Osteoblast (primary cell): ENCODE data around the gene ABCF2. TPM values are rescaled to one million over a fixed set of nuclear protein-coding genes. Genes with fewer than 3 reads are reported as not detected.

Experiments used
- DNase-seq: peaks from one replicate; pipeline ENCODE4 v3.0.0; 2011; ENCODE audit warnings: low spot score, mixed read lengths; ENCODE audit not compliant: insufficient read length; ENCODE audit errors: missing footprints
- H2AFZ ChIP-seq: 2 replicates; pipeline ENCODE4 v1.6.0; 2011; ENCODE audit warnings: mild to moderate bottlenecking, low read length
- H3K27ac ChIP-seq: 2 replicates; pipeline ENCODE4 v1.5.1; 2011; ENCODE audit warnings: mild to moderate bottlenecking, low read depth, low read length, moderate library complexity
- H3K27me3 ChIP-seq: 2 replicates; pipeline ENCODE4 v1.6.0; 2012; ENCODE audit warnings: mild to moderate bottlenecking, control low read depth, inconsistent platforms, low read length, moderate library complexity; ENCODE audit not compliant: insufficient read depth
- H3K36me3 ChIP-seq: 2 replicates; pipeline ENCODE4 v1.5.1; 2011; ENCODE audit warnings: mild to moderate bottlenecking, low read length, control low read depth, moderate library complexity; ENCODE audit not compliant: insufficient read depth
- H3K4me1 ChIP-seq: 2 replicates; pipeline ENCODE4 v1.5.1; 2011; ENCODE audit warnings: mild to moderate bottlenecking, low read length, control low read depth, moderate library complexity; ENCODE audit not compliant: insufficient read depth
- H3K4me2 ChIP-seq: 2 replicates; pipeline ENCODE4 v1.6.0; 2011; ENCODE audit warnings: mild to moderate bottlenecking, low read length; ENCODE audit not compliant: insufficient read depth
- H3K4me3 ChIP-seq: fragments of 200-600 bp; sonication (generic); 3 replicates; pipeline ENCODE4 v1.5.1; 2012; ENCODE audit warnings: mild to moderate bottlenecking, low read length, inconsistent platforms; ENCODE audit not compliant: insufficient read depth
- H3K79me2 ChIP-seq: 2 replicates; pipeline ENCODE4 v1.6.0; 2012; ENCODE audit warnings: mild to moderate bottlenecking, low read length, control low read depth, inconsistent platforms; ENCODE audit not compliant: insufficient read depth
- H3K9me3 ChIP-seq: 2 replicates; pipeline ENCODE4 v1.5.1; 2011; ENCODE audit warnings: low read depth, low read length, control low read depth
- H4K20me1 ChIP-seq: 2 replicates; pipeline ENCODE4 v1.6.0; 2012; ENCODE audit warnings: mild to moderate bottlenecking, low read length, control low read depth; ENCODE audit not compliant: insufficient read depth
- total RNA-seq: library from RNA; depleted of rRNA; stranded (reverse); fragments of >200 nt; gene quantifications from 2 replicates; pipeline ENCODE4 v1.2.3, GENCODE V29; 2012
- TF ChIP-seq, protein P1 (sequence below): IDR thresholded peaks from 2 replicates; pipeline ENCODE4 v1.5.1; 2011; ENCODE audit warnings: mild to moderate bottlenecking, low read depth, low read length, moderate library complexity; ENCODE audit errors: extremely low read depth

Gene ABCF2
- total RNA-seq, 1 donor, result 65.9 TPM

DNA sequence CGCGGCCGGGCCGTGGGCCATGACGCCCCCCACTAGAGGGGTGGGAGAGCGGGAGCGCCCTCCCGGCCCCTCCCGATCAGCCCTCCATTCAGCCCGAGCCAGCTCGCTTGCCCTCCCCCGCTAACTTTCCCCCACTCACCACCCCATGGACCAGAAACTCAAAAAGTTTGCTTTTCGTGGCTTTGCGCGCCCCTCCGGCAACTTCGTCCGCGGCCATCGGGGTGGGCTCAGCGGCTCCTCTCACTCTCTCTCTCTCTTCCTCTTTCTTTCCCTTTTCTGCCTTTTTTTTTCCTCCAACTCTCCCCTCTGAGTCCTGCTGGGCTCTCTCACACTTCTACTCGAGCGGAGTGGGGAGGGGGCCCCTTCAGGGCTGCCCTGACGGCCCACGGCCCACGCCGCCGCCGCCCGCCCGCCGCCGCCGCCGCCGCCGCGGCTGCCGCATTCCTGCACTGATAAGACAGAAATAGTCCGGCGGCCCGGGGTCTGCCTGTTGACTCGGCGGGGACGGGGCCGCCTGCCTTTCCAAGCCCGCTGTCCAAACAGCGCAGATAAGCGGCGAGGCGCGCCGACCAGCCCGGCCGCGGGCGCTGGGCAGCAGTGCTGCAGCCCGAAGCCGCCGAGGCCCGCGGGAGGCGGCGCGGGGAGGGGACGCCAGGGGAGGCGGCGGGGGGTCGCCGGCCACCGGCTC is 21.5 kb upstream of the ABCF2 start, which contains the start of gene SMARCD3:
Gene SMARCD3, minus strand, starts transcription at position 349 of the 688 bp plus-strand sequence. Its CDS starts 132 bp downstream, at position 217.
- Histone ChIP-seq H3K4me1 (peaks cover 53% of the 10 kb centered on the region), H3K27me3 (no peaks in the 10 kb centered on the region), H3K79me2 (peaks cover 10% of the 10 kb centered on the region), H3K36me3 (no peaks in the 10 kb centered on the region), H3K4me3 (peak within 1 kb of the TSS; percentile 87), H3K27ac (peak within 1 kb of the TSS; percentile 72), H3K4me2 (peak within 1 kb of the TSS; percentile 85), H3K9me3 (no peaks in the 10 kb centered on the region), H4K20me1 (peaks cover 21% of the 10 kb centered on the region), H2AFZ (peak within 1 kb of the TSS; percentile 86)
- TF ChIP-seq, protein P1, sequence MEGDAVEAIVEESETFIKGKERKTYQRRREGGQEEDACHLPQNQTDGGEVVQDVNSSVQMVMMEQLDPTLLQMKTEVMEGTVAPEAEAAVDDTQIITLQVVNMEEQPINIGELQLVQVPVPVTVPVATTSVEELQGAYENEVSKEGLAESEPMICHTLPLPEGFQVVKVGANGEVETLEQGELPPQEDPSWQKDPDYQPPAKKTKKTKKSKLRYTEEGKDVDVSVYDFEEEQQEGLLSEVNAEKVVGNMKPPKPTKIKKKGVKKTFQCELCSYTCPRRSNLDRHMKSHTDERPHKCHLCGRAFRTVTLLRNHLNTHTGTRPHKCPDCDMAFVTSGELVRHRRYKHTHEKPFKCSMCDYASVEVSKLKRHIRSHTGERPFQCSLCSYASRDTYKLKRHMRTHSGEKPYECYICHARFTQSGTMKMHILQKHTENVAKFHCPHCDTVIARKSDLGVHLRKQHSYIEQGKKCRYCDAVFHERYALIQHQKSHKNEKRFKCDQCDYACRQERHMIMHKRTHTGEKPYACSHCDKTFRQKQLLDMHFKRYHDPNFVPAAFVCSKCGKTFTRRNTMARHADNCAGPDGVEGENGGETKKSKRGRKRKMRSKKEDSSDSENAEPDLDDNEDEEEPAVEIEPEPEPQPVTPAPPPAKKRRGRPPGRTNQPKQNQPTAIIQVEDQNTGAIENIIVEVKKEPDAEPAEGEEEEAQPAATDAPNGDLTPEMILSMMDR, result no peak
- DNase-seq, result peak; percentile 97

DNA sequence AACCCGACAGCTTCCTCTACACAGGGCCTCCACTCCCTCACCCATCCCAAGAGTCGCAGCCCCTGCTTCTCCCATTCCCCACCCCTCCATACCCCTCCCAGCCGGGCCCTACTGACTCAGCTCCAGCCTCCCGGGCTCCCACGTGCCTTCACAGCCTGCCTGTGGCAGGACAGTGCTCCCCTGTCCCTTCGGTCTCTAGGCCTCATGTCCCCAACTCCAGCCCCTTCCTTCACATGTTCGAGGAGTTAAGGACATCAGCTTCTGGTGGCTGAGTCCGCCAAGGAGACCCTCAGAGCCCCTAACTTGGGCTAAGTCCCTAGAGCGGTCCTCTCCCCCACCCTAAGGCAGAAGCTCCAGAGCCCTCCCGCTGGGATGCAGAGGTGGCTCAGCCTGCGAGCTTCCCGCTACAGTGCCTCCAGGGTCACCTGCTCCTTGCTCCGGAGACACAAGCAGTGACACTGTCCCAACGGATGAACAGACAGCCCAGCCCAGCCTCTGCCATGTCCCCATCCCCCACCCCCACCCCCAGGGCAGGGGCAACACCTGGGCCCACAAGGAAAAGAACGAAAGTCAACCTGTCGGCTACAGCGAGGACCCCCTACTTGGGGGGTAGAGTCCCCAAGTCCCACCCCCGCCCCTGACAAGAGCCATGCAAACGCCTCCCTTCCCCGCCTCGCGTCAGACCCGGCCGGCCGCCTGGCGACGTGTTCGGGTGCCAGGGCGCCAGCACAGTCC is 20.8 kb upstream of the ABCF2 start:
- peak overlapping the region; percentile 41 for H2AFZ ChIP-seq
- TF ChIP-seq, protein P1, result no peak
- peaks cover 25% of the 10 kb centered on the region for H4K20me1 ChIP-seq
- peak overlapping the region; percentile 66 for H3K27ac ChIP-seq
- peak; percentile 95 for DNase-seq
- no peaks in the 10 kb centered on the region for H3K9me3 ChIP-seq
- peak overlapping the region; percentile 87 for H3K4me3 ChIP-seq
- H3K27me3 ChIP-seq, result no peaks in the 10 kb centered on the region
- H3K36me3 ChIP-seq, result peaks cover 4% of the 10 kb centered on the region
- peak overlapping the region; percentile 85 for H3K4me2 ChIP-seq
- peaks cover 53% of the 10 kb centered on the region for H3K4me1 ChIP-seq
- H3K79me2 ChIP-seq, result peaks cover 10% of the 10 kb centered on the region

DNA sequence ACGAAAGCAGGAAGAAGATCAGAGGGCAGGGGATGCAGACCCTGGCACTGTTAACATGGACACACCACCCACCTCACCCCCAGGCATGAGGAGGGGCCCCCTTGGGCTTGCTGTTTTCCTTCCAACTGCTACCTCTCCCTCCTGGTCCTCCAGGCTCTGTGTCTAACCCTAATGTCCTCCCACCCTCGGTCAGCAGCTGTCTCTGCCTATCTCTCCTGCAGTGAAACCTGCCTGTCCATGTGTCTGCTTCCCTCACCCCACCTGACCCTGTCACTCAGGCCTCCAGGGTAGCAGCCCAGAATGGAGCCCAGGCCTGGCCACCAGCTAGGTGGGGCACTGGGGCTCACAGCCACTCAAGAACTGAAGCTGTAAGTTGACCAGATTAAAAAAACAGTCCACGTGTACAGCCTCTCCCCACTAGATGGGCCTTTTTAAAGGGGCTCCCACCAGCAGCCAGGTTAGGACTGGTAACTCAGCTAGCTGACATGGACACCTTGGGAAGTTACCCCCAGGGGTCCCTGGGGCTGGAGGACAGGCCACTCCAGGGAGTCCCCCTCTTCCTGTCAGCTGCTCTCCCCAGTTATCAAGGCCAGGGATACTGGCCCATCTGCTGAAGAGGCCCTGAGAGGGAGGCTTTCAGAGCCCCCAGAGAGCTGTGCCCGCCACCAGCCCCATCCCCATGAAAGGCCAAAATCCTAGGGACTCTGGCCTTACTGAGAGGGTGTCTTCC is 20.0 kb upstream of the ABCF2 start:
- Histone ChIP-seq H2AFZ (no peak overlapping the region), H3K4me2 (peak overlapping the region; percentile 85), H3K27me3 (no peaks in the 10 kb centered on the region), H3K36me3 (peaks cover 12% of the 10 kb centered on the region), H3K79me2 (peaks cover 10% of the 10 kb centered on the region), H3K4me1 (peaks cover 46% of the 10 kb centered on the region), H3K4me3 (peak overlapping the region; percentile 87), H4K20me1 (peaks cover 31% of the 10 kb centered on the region), H3K9me3 (no peaks in the 10 kb centered on the region), H3K27ac (peak overlapping the region; percentile 61)
- TF ChIP-seq, protein P1, result no peak
- peak; percentile 89 for DNase-seq
